Large intestine (tissue), 3 donors: ENCODE data around the gene ELFN1. TPM values are rescaled to one million over a fixed set of nuclear protein-coding genes. Genes with fewer than 3 reads are reported as not detected.

Source experiments
- DNase-seq, 2 donors: peaks; one replicate each; pipeline versions ENCODE4 v3.0.0 to v3.0.0-alpha.2; 2013
- H3K27ac ChIP-seq: one replicate; pipeline ENCODE4 v1.5.1; 2013; ENCODE audit warnings: low read length
- H3K27me3 ChIP-seq: 2 replicates; pipeline ENCODE4 v1.6.1; 2013; ENCODE audit warnings: low read length; ENCODE audit not compliant: control insufficient read depth, insufficient read depth
- H3K36me3 ChIP-seq: 2 replicates; pipeline ENCODE4 v1.6.1; 2013; ENCODE audit warnings: low read length; ENCODE audit not compliant: control insufficient read depth, insufficient read depth
- H3K4me1 ChIP-seq: one replicate; pipeline ENCODE4 v1.6.1; 2013; ENCODE audit warnings: low read length; ENCODE audit not compliant: control insufficient read depth, insufficient read depth
- H3K4me3 ChIP-seq: one replicate; pipeline ENCODE4 v1.5.1; 2013; ENCODE audit warnings: low read length
- H3K9me3 ChIP-seq: one replicate; pipeline ENCODE4 v1.6.1; 2013; ENCODE audit warnings: mild to moderate bottlenecking, low read depth, low read length, moderate library complexity; ENCODE audit not compliant: control insufficient read depth
- WGBS: methylation state at CpG from one replicate; pipeline ENCODE4 v1.1.5; 2013; ENCODE audit warnings: low lambda C conversion rate; ENCODE audit not compliant: insufficient coverage; 5-methylcytosine and 5-hydroxymethylcytosine counted together
- polyA plus RNA-seq: library from polyadenylated mRNA; unstranded; fragments of 120-200 nt; gene quantifications from one replicate; pipeline ENCODE4 v1.2.1, GENCODE V29; 2013

Gene ELFN1
- polyA plus RNA-seq, 1 donor: 2.3 TPM

DNA sequence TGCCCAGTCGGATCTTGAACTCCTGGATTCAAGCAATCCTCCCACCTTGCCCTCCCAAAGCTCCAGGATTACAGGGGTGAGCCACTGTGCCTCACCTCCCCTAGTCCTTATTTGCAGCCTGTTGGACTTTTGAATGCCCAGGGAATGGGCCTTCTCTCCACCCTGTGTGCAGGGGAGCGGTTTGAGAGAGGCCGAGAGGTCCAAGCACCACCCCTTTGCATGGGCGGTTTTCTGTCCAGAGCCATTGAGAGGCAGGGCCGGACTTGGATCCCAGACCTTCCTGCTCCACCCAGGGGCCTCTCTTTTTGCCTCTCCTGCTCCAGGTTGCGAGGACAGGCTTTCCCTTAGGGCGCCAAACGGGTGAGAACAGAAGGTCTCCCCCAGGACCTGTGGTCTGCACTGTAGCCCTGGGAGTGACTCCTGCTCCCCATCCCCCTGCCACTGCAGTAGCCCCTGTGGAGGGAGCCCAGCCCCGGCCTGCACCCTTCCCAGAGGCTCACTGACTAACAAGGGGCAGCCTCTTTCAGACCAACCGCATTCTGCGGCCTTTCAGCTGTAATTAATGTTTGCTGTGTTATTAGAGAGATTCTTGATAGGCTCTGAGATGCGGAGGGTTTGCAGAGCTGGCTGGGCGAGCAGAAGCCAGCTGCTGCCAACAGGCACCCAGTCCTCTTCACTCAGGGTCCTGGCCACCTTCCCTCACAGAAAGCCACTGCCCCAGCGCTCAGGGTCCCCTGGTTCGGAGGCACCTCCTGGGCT, 57.9 kb downstream of the ELFN1 start:
- Histone ChIP-seq H3K4me3 (no peak overlapping the region), H3K36me3 (no peaks in the 10 kb centered on the region), H3K4me1 (peaks cover 4% of the 10 kb centered on the region), H3K27me3 (peaks cover 3% of the 10 kb centered on the region), H3K9me3 (peaks cover 19% of the 10 kb centered on the region), H3K27ac (no peak overlapping the region)
- DNase-seq: no peak
- 80% methylated on average over 1 of the region's 15 CpGs for WGBS

DNA sequence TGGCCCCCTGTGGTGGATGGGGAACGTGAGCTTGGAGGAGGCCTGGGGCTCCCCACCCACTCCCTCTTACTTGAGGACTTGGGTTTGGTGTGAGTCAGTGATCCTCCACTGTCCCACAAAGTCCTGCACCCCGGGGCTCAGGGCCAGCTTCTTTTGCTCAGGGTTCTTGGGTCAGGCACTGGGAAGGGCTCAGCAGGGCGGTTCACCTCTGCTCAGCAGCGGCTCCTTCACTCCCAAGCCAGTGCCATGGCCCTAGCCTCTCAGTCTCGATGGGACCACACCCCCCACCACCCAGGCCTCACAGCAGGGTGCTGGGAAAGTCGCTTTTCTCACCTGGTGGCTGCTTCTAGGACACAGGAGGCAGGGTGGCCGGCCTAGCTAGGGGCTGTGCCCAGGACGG, 59.1 kb downstream of the ELFN1 start:
- no CpG with 5 or more reads among the region's 8 CpGs for WGBS
- Histone ChIP-seq H3K27ac (no peak overlapping the region), H3K4me3 (no peak overlapping the region), H3K9me3 (peaks cover 19% of the 10 kb centered on the region), H3K27me3 (peaks cover 3% of the 10 kb centered on the region), H3K4me1 (peaks cover 4% of the 10 kb centered on the region), H3K36me3 (no peaks in the 10 kb centered on the region)
- DNase-seq: no peak

DNA sequence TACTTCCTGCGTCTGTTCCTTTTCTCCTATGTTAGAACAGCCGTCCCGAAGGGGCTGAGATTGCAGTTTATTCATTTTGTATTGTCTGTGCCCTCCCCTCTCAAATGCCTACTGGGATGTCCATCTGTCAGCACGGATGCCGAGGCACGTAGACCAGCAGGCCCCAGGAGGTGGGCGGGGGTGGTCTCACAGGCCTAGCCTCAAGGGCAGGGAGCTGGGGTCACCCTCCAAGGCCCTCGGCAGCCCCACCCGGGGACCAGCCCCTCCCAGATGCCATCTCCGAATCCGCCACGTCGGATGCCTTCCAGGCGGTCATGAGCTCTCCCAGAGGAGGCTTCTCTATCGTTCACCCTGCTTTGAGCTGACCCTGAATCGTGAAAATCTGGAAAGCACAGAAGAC, 59.7 kb downstream of the ELFN1 start:
- Histone ChIP-seq H3K36me3 (no peaks in the 10 kb centered on the region), H3K4me3 (no peak overlapping the region), H3K27ac (no peak overlapping the region), H3K27me3 (peaks cover 3% of the 10 kb centered on the region), H3K4me1 (peaks cover 4% of the 10 kb centered on the region), H3K9me3 (peaks cover 19% of the 10 kb centered on the region)
- no peak for DNase-seq
- 100% methylated on average over 3 of the region's 16 CpGs for WGBS

DNA sequence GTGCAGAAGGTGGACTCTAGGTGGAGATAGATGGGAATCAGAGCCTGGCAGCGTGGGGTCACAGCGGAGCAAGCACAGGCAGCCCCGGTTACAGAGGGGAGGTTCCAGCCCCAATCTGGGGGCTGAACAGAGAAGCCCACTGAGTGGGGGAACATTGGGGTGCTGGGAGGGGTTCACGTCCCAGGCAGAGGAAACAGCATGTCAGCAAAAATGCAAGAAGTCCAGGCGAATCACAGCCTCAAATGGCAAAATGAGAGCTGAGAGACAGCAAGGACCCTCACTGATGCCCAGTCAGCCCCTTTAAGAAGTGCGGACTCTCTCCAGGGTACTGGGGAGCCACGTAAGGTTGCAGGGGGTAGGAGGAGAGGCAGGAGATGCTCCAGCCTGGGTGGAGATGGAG, 62.0 kb downstream of the ELFN1 start:
- no peak for DNase-seq
- no peaks in the 10 kb centered on the region for H3K4me1 ChIP-seq
- H3K27ac ChIP-seq: no peak overlapping the region
- peaks cover 16% of the 10 kb centered on the region for H3K9me3 ChIP-seq
- H3K4me3 ChIP-seq: no peak overlapping the region
- no peaks in the 10 kb centered on the region for H3K27me3 ChIP-seq
- H3K36me3 ChIP-seq: no peaks in the 10 kb centered on the region
- no CpG with 5 or more reads among the region's 7 CpGs for WGBS

DNA sequence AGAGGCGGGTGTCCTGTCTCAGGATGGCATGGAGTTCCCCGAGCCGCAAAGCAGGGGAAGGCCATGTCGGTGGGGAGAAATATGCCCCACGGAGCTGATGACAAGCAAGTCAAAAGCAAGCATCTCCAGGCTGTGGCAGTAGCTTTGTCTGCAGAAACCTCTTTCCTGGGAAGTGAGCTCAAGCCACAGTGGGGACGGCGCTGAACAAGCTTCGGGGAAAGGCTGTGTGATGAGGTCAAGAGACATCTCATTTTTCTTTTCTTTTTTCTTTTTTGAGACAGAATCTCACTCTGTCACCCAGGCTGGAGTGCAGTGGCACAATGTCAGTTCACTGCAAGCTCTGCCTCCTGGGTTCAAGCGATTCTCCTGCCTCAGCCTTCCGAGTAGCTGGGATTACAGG, 62.6 kb downstream of the ELFN1 start:
- Histone ChIP-seq H3K27ac (no peak overlapping the region), H3K4me3 (no peak overlapping the region), H3K4me1 (no peaks in the 10 kb centered on the region), H3K9me3 (peaks cover 16% of the 10 kb centered on the region), H3K36me3 (no peaks in the 10 kb centered on the region), H3K27me3 (no peaks in the 10 kb centered on the region)
- DNase-seq: no peak
- WGBS: 83% methylated on average over 1 of the region's 10 CpGs

DNA sequence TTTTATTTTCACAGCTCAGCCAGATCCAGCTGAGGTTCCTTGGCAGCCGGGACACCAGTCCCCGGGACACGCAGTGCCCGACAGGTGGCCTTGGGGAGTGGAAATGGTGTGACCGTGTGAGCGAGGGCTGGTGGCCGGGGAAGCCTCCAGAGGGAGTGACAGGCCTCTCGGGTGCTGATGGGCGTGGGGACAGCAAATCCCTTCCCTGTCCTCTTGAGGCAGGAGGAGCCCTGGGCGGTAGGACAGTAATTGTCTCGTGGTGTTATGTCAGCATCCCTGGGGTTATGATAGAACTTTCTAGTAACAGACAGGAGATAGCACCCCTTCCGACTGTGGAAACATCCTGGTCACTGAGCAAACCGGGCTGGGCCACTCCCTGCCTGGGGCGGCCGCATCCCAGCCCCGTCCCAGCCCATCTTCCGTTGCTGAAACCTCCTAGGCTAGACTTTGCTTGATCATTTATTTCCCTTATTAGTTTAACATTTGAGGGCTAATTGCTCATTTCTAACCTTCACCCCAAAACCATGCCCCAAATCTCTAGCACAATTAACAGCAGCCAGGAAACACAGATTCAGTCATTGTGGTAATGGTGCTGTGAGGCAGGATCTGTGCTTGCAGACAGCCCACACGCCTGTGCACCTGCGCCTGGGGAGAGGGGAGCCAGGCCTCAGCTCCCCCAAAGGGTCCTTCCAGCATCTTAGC, 63.3 kb downstream of the ELFN1 start:
- Histone ChIP-seq H3K27ac (no peak overlapping the region), H3K9me3 (peaks cover 16% of the 10 kb centered on the region), H3K36me3 (no peaks in the 10 kb centered on the region), H3K4me1 (no peaks in the 10 kb centered on the region), H3K27me3 (no peaks in the 10 kb centered on the region), H3K4me3 (no peak overlapping the region)
- no peak for DNase-seq
- WGBS: no CpG with 5 or more reads among the region's 19 CpGs

DNA sequence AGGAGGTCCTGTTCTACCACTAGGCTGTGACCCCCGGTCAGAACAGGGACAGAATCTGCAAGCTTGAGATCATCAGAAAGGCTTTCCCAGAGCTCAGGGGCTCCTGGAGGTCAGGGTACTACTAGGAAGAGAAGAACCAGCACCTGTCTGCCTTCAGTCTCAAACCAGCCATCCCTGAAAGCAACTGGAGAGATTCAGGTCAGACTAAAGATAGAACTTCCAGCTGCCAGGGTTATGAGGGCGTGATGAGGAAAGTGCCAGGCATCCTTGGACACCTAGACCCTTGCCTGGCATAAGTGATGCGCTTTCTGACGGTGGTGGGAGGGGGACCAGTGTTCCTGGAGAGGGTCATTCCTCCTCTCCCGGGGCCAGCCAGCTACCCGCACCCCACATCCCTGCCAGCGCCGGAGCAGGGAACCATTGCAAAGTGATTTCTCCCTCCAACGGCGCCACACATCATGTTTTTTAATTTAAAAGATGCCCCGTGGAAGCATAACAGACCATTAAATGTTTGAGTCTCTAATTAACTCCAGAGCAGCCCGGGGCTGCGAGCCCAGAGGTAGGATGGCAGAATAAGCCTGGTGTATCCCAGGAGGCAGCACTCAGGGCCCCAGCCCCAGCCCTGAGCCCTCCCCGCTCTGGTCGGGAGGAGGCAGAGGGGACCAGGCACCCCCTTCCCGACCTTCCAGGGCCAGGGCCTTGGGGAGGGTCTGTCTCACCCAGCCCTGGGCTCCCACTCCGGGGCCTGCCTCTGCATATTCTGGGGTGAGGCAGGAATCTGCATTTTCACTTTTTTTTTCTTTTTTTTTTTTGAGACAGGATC, 64.0 kb downstream of the ELFN1 start:
- 100% methylated on average over 1 of the region's 17 CpGs for WGBS
- Histone ChIP-seq H3K36me3 (no peaks in the 10 kb centered on the region), H3K27me3 (no peaks in the 10 kb centered on the region), H3K4me3 (no peak overlapping the region), H3K4me1 (no peaks in the 10 kb centered on the region), H3K9me3 (peaks cover 12% of the 10 kb centered on the region), H3K27ac (no peak overlapping the region)
- no peak for DNase-seq

DNA sequence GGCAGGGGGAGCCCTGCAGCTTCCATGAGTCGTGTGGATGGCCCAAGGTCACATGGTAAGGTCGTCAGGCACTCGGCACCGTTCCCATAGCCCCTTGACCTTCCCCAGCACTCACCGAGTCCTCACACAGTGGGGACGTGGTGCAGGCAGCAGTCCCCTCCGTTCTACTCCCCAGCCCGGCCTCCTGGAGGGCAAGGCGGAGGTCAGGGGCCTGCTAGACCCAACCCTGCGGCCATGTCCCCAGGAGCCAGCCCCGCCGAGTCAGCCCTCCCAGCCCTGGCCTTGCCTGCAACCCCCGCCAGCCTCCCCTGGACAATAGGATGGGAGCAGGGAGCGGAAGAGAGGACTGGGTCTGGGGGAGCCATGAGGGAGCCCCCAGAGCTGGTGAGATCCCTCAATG, 65.2 kb downstream of the ELFN1 start:
- no peaks in the 10 kb centered on the region for H3K4me1 ChIP-seq
- no peaks in the 10 kb centered on the region for H3K36me3 ChIP-seq
- no peak for DNase-seq
- H3K9me3 ChIP-seq: peaks cover under 1% of the 10 kb centered on the region
- H3K27ac ChIP-seq: no peak overlapping the region
- no peak overlapping the region for H3K4me3 ChIP-seq
- WGBS: no CpG with 5 or more reads among the region's 14 CpGs
- H3K27me3 ChIP-seq: no peaks in the 10 kb centered on the region

DNA sequence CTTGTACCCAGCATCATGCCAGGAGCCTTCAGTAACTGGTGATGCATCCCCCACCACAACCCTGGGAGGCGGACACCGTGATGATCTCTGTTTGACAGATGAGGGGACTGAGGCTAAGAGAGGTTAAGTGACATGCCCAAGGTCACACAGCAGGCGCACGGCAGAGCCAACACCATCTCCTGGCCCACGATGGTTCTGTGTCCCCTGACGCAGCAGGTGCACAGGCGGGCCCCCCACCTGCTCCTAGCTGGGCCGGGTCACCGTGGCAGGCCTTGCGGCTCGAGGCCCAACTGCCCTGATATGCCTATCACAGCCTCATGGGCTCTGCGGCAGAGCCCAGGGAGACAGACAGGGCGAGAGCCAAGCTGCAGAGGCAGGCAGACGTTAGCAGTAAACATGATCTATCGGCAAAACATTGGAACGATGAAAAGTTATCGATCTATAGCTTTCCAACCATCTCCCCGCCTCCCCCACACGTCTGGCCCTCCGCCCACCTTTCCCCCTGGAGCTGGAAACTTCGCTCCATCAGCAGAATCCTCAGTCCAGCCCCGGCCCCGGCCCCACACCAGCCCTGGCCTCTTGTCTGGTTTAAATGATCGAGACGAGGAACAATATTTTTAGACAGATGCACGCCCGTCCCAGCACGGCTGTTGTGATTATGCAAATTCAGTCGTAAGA, 65.9 kb downstream of the ELFN1 start:
- WGBS: no CpG with 5 or more reads among the region's 29 CpGs
- DNase-seq: no peak
- no peak overlapping the region for H3K27ac ChIP-seq
- H3K36me3 ChIP-seq: no peaks in the 10 kb centered on the region
- H3K27me3 ChIP-seq: no peaks in the 10 kb centered on the region
- H3K4me3 ChIP-seq: no peak overlapping the region
- H3K4me1 ChIP-seq: no peaks in the 10 kb centered on the region
- no peaks in the 10 kb centered on the region for H3K9me3 ChIP-seq

DNA sequence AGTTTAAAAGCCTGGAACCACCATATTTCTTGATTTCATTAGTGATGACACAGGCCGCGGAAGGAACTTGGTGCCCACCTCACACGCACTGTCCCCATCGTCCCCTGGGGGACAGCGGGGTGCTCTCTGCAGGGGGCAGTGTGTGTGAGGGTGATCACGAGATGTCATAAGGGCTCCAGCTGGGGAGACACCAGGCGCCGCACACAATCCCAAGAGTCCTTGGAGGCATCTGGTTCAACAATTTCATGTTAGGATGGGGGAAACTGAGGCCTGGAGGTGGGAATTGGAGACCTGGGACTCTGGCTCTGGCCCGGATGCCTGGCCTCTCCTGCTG, 66.4 kb downstream of the ELFN1 start:
- no peaks in the 10 kb centered on the region for H3K9me3 ChIP-seq
- H3K4me3 ChIP-seq: no peak overlapping the region
- H3K36me3 ChIP-seq: no peaks in the 10 kb centered on the region
- no peaks in the 10 kb centered on the region for H3K27me3 ChIP-seq
- H3K4me1 ChIP-seq: no peaks in the 10 kb centered on the region
- no CpG with 5 or more reads among the region's 9 CpGs for WGBS
- no peak overlapping the region for H3K27ac ChIP-seq
- no peak for DNase-seq
